Loucy (cell line): ENCODE results near the gene FRRS1.

Experiments used
- H2AFZ ChIP-seq: fragments of 200-600 bp; sonication (generic); 2 replicates; pipeline ENCODE4 v1.6.0; 2016; ENCODE audit warnings: antibody characterized with exemption, mild to moderate bottlenecking, low read length, moderate library complexity
- H3F3A ChIP-seq: fragments of 200-600 bp; 2 replicates; pipeline ENCODE4 v1.6.0; 2016; ENCODE audit warnings: antibody characterized with exemption, low read depth, mild to moderate bottlenecking
- H3K27me3 ChIP-seq: fragments of 200-600 bp; sonication (generic); 2 replicates; pipeline ENCODE4 v1.6.1; 2014; ENCODE audit warnings: low read length, mild to moderate bottlenecking; ENCODE audit not compliant: insufficient read depth, poor library complexity, severe bottlenecking
- H3K36me3 ChIP-seq: fragments of 200-600 bp; sonication (generic); 2 replicates; pipeline ENCODE4 v1.6.1; 2016; ENCODE audit warnings: low read length; ENCODE audit not compliant: insufficient read depth
- H3K4me1 ChIP-seq: fragments of 200-600 bp; sonication (generic); 2 replicates; pipeline ENCODE4 v1.5.1; 2014; ENCODE audit warnings: low read length, mild to moderate bottlenecking; ENCODE audit not compliant: insufficient read depth, poor library complexity, severe bottlenecking
- H3K4me2 ChIP-seq: fragments of 200-600 bp; sonication (generic); 2 replicates; pipeline ENCODE4 v1.6.0; 2014; ENCODE audit warnings: antibody characterized with exemption, low read length, low read depth, mild to moderate bottlenecking; ENCODE audit not compliant: poor library complexity, severe bottlenecking
- H3K4me3 ChIP-seq: fragments of 200-600 bp; sonication (generic); 2 replicates; pipeline ENCODE4 v1.5.1; 2014; ENCODE audit warnings: low read length, mild to moderate bottlenecking, mixed read lengths; ENCODE audit not compliant: poor library complexity, severe bottlenecking
- H3K79me2 ChIP-seq: fragments of 200-600 bp; sonication (generic); 2 replicates; pipeline ENCODE4 v1.6.1; 2014; ENCODE audit warnings: low read length; ENCODE audit not compliant: insufficient read depth
- H3K9ac ChIP-seq: fragments of 200-600 bp; sonication (generic); 2 replicates; pipeline ENCODE4 v1.6.0; 2014; ENCODE audit warnings: mild to moderate bottlenecking, low read depth, low read length, moderate library complexity; ENCODE audit not compliant: poor library complexity, severe bottlenecking
- H3K9me2 ChIP-seq: fragments of 200-600 bp; sonication (generic); replicated peaks from 2 replicates; pipeline ENCODE4 v1.6.1; 2016; ENCODE audit warnings: low read depth, low read length, mixed read lengths
- H3K9me3 ChIP-seq: fragments of 200-600 bp; sonication (generic); 2 replicates; pipeline ENCODE4 v1.6.1; 2014; ENCODE audit warnings: mild to moderate bottlenecking, antibody characterized with exemption, low read length, low read depth; ENCODE audit not compliant: insufficient read depth
- H4K20me1 ChIP-seq: fragments of 200-600 bp; sonication (generic); 2 replicates; pipeline ENCODE4 v1.6.0; 2014; ENCODE audit warnings: antibody characterized with exemption, low read length, mild to moderate bottlenecking; ENCODE audit not compliant: insufficient read depth, poor library complexity, severe bottlenecking
- CTCF ChIP-seq: fragments of 200-600 bp; sonication (generic); conservative IDR thresholded peaks from 2 replicates; pipeline ENCODE4 v1.5.1; 2014; ENCODE audit warnings: mild to moderate bottlenecking, antibody characterized with exemption, low read length
- EZH2phosphoT487 ChIP-seq: fragments of 200-600 bp; IDR thresholded peaks from 2 replicates; pipeline ENCODE4 v1.6.1; 2018; ENCODE audit warnings: antibody characterized with exemption, mild to moderate bottlenecking, moderate library complexity, borderline replicate concordance

The FRRS1 gene

GRCh38 chr1:99745684-99746083, 20.8 kb downstream of the FRRS1 start:
- no peaks in the 10 kb centered on the region for H3K9me3 ChIP-seq
- no peak for TF ChIP-seq EZH2phosphoT487
- no peaks in the 10 kb centered on the region for H3K27me3 ChIP-seq
- H4K20me1 ChIP-seq, result no peaks in the 10 kb centered on the region
- no peak overlapping the region for H3K4me2 ChIP-seq
- no peak overlapping the region for H2AFZ ChIP-seq
- peaks cover 3% of the 10 kb centered on the region; the same call in 1 of the 2 replicates for H3K79me2 ChIP-seq
- peaks cover 8% of the 10 kb centered on the region; the same call in 1 of the 2 replicates for H3K36me3 ChIP-seq
- no peak overlapping the region for H3K4me3 ChIP-seq
- H3K9me2 ChIP-seq, result no peaks in the 10 kb centered on the region
- no peak overlapping the region for H3K9ac ChIP-seq
- H3K4me1 ChIP-seq, result peaks cover 11% of the 10 kb centered on the region
- no peaks in the 10 kb centered on the region for H3F3A ChIP-seq

GRCh38 chr1:99745061-99745460, 21.4 kb downstream of the FRRS1 start:
- Histone ChIP-seq H2AFZ (no peak overlapping the region), H3K4me3 (no peak overlapping the region), H3K9me3 (no peaks in the 10 kb centered on the region), H3K36me3 (peaks cover 14% of the 10 kb centered on the region; the same call in 1 of the 2 replicates), H4K20me1 (no peaks in the 10 kb centered on the region), H3K9ac (no peak overlapping the region), H3F3A (no peaks in the 10 kb centered on the region), H3K27me3 (no peaks in the 10 kb centered on the region), H3K9me2 (no peaks in the 10 kb centered on the region), H3K4me2 (no peak overlapping the region), H3K79me2 (no peaks in the 10 kb centered on the region), H3K4me1 (peaks cover 6% of the 10 kb centered on the region)
- TF ChIP-seq CTCF (no peak), EZH2phosphoT487 (no peak)

GRCh38 chr1:99740141-99740540, 26.3 kb downstream of the FRRS1 start:
- Histone ChIP-seq H3K27me3 (no peaks in the 10 kb centered on the region), H3K79me2 (no peaks in the 10 kb centered on the region), H3K9me2 (no peaks in the 10 kb centered on the region), H3K4me2 (no peak overlapping the region), H3K36me3 (peaks cover 18% of the 10 kb centered on the region; the same call in 1 of the 2 replicates), H3K4me1 (no peaks in the 10 kb centered on the region), H4K20me1 (no peaks in the 10 kb centered on the region), H3K9me3 (no peaks in the 10 kb centered on the region), H3K4me3 (no peak overlapping the region), H2AFZ (no peak overlapping the region), H3K9ac (no peak overlapping the region), H3F3A (no peaks in the 10 kb centered on the region)
- no peak for TF ChIP-seq CTCF
- TF ChIP-seq EZH2phosphoT487, result no peak

GRCh38 chr1:99738858-99739465, 27.5 kb downstream of the FRRS1 start:
- Histone ChIP-seq H3K4me2 (no peak overlapping the region), H3K4me1 (no peaks in the 10 kb centered on the region), H2AFZ (no peak overlapping the region), H3K9me3 (no peaks in the 10 kb centered on the region), H4K20me1 (no peaks in the 10 kb centered on the region), H3F3A (no peaks in the 10 kb centered on the region), H3K79me2 (no peaks in the 10 kb centered on the region), H3K9me2 (no peaks in the 10 kb centered on the region), H3K27me3 (no peaks in the 10 kb centered on the region), H3K36me3 (peaks cover 18% of the 10 kb centered on the region; the same call in 1 of the 2 replicates), H3K9ac (no peak overlapping the region), H3K4me3 (no peak overlapping the region)
- TF ChIP-seq EZH2phosphoT487, result no peak
- TF ChIP-seq CTCF, result no peak
